ENCODE measurements around the gene IQGAP3.
A peak's percentile ranks its signal among the peaks of the same experiment; 100 is the strongest.
"Not testable (repeated sequence)": the region's sequence is repeated elsewhere in the genome, so short reads cannot be mapped to it uniquely, and the experiment has no call there.

Gene IQGAP3

DNA sequence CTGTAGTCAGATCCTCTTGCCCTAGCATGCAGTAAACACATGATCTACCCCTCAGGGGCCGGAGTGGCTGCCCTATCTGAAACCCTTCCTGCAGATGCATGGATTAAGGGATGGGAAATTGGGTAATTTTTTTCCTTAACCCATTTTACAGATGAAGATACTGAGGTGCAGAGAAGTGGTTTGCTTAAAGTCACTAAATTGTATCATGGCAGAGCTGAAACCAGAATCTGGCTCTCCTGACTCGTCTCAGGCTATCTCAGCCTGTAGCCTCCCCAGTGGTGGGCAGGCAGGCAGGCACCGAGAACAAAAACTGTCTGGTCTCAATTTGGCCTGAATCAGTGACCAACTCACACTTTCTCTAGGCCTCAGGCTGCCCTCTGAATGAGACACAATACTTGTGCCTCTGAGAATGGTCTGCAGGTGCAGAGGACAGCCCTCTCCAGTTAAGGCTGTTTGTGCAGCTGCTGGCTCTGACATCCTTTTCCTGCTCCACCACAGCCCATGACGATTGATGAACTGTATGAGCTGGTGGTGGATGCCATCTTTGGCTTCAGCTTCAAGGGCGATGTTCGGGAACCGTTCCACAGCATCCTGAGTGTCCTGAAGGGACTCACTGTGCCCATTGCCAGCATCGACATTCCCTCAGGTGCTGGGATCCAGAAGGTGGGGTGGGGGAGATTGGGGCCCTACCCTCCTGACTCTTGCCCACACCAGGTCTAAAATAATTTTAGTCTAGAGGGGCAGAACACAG is 20.7 kb upstream of the IQGAP3 start:
- no peak for DNase-seq (ENCODE audit: low read depth, low spot score)

DNA sequence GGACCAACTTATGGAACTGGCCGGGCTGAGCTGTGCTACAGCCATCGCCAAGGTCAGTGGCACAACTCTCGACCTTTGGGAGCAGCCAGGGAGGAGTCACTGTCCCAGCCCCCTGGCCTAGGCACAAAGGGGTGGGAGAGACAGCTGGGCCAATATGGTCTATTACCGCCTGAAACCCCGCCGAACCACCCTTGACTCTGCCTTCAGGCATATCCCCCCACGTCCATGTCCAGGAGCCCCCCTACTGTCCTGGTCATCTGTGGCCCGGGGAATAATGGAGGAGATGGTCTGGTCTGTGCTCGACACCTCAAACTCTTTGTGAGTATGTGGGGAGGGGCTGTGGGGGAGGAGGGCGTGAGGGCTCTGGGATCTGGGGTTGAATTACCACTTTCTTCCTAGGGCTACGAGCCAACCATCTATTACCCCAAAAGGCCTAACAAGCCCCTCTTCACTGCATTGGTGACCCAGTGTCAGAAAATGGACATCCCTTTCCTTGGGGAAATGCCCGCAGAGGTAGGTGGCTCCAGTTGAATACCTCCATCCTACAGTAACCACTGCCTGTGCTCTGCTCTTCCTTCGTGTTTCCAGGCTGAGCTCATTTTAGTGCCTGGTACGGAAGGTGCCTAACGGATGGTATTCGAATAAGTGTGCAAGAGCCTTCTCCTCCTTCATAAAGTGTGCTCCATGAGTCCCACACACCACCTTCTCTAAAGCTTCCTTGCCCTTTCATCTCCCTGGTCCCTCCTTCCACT is 20.0 kb upstream of the IQGAP3 start:
- no peak for DNase-seq (ENCODE audit: low read depth, low spot score)

DNA sequence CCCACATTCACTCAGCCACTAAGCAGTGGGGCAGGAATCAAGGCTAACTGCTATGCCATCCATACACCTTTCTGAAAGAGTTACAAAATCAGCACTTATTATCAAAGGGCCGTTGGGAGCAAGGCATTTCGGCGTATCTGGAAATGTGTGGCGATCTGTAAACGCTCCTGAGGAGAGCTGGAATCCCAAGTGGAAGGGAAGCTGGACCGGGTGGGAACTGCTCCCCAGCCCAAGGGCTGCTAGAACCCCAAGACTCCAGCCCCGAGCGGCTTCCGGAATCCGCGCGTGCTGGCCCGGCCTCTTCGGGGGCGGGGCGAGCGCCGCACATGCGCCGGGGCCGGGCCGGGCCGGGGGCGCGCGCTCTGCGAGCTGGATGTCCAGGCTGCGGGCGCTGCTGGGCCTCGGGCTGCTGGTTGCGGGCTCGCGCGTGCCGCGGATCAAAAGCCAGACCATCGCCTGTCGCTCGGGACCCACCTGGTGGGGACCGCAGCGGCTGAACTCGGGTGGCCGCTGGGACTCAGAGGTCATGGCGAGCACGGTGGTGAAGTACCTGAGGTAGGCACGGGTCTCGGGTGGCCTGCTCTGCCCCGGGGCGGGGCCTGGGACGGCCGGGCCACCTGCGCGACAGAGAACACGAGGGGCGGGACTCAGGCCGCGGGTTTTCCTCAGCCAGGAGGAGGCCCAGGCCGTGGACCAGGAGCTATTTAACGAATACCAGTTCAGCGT is 19.2 kb upstream of the IQGAP3 start, which contains the start of gene NAXE:
NAXE (plus strand) TSS at position 345 of the 726 bp plus-strand sequence; CDS start at position 374, 29 bp downstream.
- DNase-seq (ENCODE audit: low read depth, low spot score): no peak

DNA sequence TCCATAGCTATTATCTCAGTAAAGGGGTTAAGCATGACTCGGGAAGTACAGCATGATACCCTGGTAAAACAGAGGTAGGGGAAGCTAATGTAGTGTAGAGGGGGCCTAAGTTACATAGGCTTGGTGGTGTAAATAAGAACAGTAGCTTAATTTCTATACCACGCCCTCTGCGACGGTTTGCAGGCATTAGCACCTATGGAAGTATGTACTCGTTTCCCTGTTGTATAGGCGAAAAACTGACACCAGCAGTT is 18.7 kb upstream of the IQGAP3 start:
- DNase-seq (ENCODE audit: low read depth, low spot score): no peak

DNA sequence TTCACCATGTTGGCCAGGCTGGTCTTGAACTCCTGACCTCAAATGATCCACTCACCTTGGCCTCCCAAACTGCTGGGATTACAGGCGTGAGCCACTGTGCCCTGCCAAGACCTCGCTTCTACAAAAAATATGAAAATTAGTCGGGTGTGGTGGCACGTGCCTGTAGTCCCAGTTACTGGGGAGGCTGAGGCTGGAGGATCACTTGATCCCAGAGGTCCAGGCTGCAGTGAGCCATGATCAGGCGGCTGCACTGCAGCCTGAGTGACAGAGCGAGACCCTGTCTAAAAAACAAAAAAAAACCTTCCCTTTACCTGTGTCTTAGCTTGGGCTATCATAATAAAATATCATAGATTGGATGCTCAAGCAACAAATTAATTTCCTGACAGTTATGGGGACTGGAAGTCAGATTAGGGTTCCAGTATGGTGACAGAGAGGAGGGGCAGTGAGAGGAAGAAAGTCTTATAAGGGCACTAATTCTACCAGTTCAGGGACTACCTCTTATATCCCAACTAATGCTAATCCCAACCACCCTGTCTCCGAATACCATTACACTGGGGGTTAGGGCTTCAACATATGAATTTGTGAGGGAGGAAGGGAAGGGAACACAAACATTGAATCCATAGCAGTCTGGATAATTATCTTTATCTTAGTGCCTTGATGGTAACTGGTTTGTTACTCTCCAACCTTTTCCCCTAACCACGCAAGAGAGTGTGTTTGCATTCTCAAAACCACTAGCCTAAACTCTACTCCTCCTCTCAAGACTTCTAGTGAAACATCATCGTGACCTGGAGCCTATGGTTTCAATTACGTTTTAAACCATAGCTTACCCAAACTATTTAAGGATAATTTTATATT is 18.2 kb upstream of the IQGAP3 start:
- no peak for DNase-seq (ENCODE audit: low read depth, low spot score)

DNA sequence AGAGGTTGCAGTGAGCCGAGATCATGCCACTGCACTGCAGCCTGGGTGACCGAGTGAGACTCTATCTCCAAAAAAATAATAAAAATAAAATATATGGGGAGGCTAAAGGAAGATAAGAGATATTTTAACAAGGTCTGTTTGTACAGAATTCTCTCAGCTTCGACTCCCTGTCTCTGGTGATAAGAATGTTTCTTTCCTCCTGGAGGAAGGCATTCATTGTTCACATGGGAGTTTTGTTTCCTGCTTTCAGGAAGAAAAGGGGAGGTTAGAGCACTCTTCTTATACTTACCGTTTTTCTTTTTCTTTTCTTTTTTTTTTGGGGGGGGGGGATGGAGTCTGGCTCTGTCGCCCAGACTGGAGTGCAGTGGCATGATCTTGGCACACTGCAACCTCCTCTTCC is 17.2 kb upstream of the IQGAP3 start:
- DNase-seq (ENCODE audit: low read depth, low spot score): no peak

DNA sequence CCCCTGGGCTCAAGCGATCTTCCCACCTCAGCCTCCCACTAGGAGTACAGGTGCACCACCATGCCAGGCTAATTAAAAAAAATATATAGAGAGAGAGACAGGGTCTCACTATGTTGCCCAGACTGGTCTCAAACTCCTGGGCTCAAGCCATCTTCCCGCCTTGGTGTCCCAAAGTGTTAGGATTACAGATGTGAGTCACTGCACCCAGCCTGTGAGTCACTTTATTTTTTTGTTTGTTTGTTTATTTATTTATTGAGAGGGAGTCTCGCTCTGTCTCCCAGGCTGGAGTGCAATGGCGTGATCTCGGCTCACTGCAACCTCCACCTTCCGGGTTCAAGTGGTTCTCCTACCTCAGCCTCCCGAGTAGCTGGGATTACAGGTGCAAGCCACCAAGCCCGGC is 15.6 kb upstream of the IQGAP3 start:
- DNase-seq (ENCODE audit: low read depth, low spot score): not testable (repeated sequence)

DNA sequence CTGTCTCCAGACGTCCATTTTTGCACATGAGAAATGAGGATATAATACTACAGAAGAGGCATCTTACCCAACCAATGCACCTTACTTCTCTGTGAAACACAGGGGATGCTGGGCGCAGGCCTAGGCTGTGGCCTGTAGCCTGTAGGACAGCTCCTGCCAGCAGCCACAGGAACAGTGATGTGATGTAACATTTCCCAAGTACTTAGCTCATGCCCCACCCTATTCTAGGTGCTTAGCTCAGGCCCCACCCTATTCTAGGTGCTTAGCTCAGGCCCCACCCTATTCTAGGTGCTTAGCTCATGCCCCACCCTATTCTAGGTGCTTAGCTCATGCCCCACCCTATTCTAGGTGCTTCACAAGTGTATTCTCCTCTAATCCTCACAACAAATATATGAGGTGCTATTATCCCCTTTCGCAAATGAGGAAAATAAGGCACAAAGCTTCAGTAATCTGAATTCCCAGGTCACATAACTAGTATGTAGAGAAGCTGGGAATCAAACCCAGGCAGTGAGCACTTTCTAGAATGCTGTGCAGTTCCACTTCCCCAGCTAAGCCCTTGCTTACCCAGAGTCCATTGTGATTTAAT is 14.6 kb upstream of the IQGAP3 start:
- no peak for DNase-seq (ENCODE audit: low read depth, low spot score)

DNA sequence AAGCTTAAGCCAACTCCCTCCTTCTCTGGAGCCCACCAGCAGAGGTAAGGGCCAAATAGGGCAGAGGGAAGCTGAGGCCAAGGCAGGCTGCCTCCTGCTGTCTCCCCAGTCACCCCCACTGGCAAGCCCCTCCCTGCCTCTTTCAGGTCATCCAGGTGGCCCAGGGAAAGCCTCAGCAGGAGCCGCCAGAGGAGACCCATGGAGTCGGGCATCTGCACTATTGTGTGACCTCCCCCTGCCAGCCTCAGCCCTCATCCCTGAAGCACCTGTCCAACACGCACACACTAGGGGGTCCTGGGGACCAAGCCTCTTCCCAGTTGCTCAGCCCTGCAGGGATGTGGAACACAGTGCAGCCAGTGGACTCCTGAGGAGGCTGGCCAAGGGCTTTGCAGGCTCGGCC is 14.0 kb upstream of the IQGAP3 start:
- DNase-seq (ENCODE audit: low read depth, low spot score): no peak

DNA sequence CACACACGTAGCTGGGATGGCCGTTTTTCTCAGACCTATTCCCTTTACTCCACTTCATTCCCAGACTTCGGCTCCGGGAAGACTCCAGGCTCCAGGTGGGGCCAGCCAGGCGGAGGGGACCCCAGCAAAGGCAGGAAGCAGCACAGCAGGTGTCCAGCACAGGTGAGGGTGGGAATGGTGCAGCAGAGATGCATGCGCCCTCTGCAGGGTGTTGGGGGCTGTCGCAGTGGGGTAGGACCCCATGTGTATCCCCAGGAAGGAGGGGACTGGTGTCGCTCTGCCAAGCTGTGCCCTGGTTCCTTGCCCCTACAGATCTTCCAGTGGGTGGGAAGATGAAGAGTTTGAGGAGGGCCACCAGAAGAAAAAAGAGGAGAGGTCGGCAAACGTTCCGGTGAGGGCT is 12.4 kb upstream of the IQGAP3 start:
- DNase-seq (ENCODE audit: low read depth, low spot score): no peak

DNA sequence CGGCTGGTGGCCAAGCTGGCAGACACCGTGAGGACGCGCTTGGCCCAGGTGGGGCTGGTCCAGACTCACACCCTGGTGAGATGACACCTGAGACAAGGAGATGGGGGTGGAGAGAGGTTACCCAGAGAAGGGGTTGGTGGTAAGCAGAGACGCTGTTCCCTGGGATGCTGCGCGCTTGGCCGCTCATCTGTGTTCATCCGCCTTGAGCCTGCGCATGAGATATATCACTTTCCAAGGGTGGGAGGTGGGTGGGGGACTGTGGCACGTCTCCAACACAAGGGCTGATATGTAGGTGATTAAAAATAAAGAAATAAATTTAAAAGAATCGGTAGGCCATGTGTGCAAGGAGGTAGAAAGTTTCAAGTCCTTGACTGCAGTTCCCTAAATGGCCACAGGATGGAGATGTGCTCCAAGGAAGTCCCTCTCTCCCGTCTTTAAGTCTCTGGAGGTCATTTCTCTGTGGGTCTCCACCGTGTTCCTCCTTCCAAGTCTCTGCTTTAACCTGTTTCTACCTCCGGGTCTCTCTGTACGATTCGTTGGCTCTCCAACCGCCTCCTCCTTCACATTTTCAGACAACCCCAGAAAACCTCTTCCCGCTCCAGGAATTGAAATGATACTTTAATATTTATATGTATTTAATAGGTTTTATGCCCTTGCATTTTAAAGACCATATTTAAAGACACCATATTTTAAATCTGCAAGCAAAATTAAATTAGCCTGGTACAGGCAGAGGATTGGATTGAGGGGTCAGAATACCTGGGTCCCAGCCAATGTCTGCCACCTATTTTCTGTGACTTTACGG is 11.7 kb upstream of the IQGAP3 start:
- peak; percentile 49 for DNase-seq (ENCODE audit: low read depth, low spot score)

DNA sequence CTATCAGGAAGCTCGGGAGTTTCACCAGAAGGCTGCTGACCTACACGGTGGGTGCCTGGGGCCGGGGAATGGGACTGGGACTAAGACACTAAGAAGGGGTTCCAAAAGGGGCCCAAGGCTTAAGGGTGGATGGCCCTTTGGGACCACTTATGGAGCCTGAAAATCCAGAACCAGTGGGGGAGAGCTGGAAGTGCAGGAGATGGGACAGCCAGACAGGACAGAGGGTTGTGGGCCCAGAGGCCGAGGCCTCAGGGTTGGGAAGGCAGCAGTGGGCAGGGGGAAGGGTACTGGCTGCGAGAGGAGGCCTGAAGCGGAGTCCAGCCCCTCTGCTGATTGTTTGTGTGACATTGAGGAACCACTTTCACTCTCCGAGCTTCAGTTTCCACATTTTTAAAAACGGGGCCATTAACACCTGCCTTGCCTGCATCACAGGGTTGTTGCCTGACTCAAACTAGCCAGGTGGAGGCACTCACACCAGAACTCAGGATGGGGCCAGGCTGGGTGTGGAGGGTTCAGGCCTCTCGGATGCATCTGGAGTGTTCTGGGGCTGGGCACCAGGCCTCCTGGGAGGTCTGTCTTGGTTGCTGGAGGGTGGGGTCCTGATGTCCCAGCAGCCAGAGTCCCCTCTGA is 10.1 kb upstream of the IQGAP3 start:
- no peak for DNase-seq (ENCODE audit: low read depth, low spot score)

DNA sequence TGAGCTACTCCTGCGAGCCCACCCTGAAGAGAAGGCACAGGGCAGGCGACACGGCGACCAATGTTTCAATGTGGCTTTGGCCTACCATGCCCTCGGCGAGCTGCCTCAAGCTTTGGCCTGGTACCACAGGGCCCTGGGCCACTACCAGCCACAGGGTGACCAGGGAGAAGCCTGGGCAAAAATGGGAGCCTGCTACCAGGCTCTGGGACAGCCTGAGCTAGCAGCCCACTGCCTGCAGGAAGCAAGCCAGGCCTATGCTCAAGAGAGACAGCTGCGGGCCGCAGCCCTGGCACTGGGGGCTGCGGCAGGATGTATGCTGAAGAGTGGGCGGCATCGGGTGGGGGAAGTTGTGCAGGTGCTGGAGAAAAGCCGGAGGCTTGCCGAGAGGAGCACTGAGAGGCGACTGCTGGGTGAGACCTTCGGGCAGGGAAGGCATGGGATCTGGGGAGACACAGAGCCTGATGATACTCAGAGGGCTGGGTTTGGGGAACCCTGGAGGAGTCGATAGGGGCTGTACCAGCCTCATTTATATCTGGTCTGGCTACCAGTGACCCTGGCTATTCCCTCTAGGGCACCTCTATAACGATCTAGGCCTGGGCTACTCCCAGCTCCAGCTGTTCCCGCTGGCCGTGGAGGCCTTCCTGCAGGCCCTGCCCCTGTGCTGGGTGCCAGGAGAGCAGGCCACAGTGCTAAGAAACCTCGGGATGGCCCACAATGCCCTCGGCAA is 9.5 kb upstream of the IQGAP3 start:
- peak; percentile 42 for DNase-seq (ENCODE audit: low read depth, low spot score)

DNA sequence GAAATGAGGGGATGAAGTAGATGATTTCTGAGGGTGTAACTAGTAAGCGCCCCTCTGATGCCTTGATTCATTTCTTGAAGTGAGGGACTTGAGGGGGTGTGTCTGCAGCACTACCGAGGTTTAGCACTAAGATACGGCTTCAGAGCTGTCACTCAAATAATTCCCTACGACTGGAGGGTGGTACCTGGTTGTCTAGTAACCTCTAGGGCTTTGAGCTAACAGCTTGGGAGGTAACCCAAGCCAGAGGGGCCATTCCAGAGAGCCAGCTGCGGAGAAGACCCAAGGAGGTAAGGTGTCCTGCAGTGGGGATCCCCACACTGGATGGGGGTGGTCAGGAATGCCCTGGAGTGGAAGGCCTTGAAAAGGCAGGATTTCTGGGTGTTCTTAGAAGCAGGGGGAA is 7.1 kb upstream of the IQGAP3 start, which contains the start of gene TTC24:
TTC24 (plus strand) TSS at position 252 of the 400 bp plus-strand sequence. CDS start 1,642 bp downstream, outside the sequence.
- DNase-seq (ENCODE audit: low read depth, low spot score): no peak

DNA sequence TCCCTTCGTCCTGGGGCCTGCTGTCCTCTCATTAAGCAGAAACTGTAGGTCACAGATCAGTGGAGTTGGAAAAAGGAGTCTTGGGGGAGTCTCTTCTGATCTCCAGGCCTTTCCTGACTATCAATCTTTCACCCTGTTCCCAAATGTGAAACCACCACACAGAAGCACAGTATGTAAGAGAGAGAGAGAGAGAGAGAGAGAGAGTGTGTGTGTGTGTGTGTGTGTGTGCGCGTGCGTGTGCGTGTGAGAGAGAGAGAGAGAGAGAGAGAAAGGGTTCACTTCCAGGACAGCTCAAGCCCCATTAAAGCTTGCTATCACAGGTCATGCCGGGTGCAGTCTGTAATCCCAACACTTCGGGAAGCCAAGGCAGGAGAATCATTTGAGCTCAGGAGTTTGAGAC is 5.7 kb upstream of the IQGAP3 start:
- DNase-seq (ENCODE audit: low read depth, low spot score): no peak

DNA sequence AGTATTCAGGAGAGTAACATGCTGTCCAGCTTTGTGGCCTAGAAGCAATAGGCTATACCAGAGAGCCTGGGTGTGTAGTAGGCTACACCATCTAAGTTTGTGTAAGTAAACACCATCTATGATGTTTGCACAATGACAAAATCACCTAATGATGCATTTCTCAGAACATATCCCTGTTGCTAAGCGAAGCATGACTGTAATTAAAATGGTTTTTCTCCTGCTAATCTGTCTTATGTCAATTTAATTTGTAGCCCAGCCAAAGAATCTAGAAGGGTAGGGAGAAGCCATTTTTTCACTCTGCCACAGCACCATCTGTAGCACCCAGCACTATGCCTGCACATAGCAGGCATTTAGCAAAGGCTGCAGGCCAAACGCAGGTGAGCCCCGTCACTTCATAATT is 5.2 kb upstream of the IQGAP3 start:
- no peak for DNase-seq (ENCODE audit: low read depth, low spot score)

DNA sequence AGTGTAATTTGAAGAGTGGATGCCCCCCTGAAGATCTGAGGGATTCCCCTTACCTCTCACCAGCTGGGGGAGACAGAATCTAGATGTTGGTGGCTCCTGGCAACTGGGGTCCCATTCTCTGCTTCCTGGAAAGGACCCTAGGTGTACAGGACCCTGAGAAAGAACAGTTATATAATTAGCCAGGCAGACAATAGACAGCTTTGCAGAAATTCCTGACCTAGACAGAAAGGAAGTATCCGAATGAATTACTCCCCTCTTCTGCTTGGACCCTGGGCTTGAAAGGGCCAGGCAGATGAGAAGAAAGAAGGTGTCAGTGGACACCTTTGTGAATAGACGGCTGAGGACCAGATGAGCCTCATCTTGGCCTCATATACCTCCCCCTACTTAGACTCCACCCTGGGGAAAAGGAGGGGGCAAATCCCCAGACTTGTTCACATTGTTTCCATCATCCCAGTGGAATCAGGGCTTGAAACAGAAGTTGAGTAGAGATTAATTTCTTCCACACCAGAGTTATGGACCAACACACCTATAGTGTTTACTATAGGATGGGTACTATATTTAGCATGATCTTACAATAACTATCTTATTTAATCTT is 1.8 kb upstream of the IQGAP3 start:
- no peak for DNase-seq (ENCODE audit: low read depth, low spot score)

DNA sequence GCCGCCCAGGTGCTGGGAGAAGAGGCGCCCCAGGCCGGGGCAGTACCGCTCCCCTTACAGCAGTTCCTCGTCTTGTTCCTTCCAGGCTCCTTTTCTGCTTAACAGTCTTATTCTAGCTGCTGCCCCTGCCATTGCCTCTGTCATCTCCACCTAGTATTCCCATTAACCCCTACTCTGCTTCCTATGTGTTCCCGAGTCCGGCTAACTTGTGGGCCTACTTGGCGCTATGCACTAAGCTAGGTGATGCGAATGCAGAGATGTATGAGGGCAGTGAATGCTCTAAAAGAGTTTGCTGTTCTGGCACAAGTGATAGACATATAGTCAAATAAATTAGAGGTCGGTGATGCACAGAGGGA is 276 bp upstream of the IQGAP3 start:
- DNase-seq (ENCODE audit: low read depth, low spot score): no peak

DNA sequence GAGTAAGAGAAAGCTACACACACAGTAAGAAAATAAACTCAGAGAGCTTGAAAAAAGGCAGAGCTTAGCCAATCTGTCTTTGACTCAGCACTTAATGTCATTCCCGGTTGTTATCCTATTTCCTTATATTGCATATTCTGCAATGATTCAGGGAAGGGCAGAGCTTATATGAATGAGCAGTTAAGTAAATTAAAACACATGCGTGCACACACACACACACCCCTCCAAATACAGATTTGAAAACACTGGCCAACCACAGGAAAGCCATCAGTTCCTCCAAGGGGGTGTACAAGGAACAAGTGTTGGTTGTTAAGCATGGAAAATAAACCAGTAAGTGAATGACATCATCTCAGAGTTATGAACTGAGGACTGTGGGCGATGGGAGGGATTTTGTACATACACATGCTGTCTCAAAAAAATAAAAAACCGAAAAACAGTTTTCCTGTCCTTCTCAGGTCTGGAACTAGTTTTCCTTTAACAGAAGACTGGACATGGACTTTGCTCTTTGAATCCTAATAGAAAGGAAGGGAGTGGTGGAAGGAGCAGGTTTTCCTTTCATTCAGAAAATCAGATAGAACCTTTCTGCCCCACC is 1.0 kb downstream of the IQGAP3 start:
- no peak for DNase-seq (ENCODE audit: low read depth, low spot score)
